Sigmoid colon (tissue), 7 donors: ENCODE data around the gene EEF1A1. TPM values are rescaled to one million over a fixed set of nuclear protein-coding genes. Genes with fewer than 3 reads are reported as not detected.
"Not testable (repeated sequence)": the region's sequence is repeated elsewhere in the genome, so short reads cannot be mapped to it uniquely, and the experiment has no call there.

Experiments used
- DNase-seq: peaks from one replicate; pipeline ENCODE4 v3.0.0-alpha.2; 2019
- H3K27ac ChIP-seq, 4 donors: fragments of 200-600 bp; sonication (generic); one replicate each; pipeline ENCODE4 v1.5.1; 2016 to 2019; ENCODE audit warnings: mild to moderate bottlenecking in 1 of 4
- H3K27me3 ChIP-seq, 3 donors: fragments of 200-600 bp; sonication (generic); one replicate each; pipeline ENCODE4 v1.5.1; 2019; ENCODE audit warnings: mild to moderate bottlenecking in 1 of 3
- H3K36me3 ChIP-seq, 4 donors: fragments of 200-600 bp; sonication (generic); one replicate each; pipeline ENCODE4 v1.5.1; 2016 to 2019
- H3K4me1 ChIP-seq, 4 donors: fragments of 200-600 bp; sonication (generic); one replicate each; pipeline ENCODE4 v1.5.1; 2017 to 2019
- H3K4me3 ChIP-seq, 4 donors: fragments of 200-600 bp; sonication (generic); one replicate each; pipeline ENCODE4 v1.5.1; 2017 to 2019; ENCODE audit warnings: mild to moderate bottlenecking in 2 of 4, moderate library complexity in 1 of 4
- H3K9me3 ChIP-seq, 4 donors: fragments of 200-600 bp in 3 of 4; sonication (generic) in 3 of 4; one replicate each; pipeline versions ENCODE4 v1.5.1 to v1.6.1; 2013 to 2019
- EP300 ChIP-seq, 4 donors: sonication (generic); formaldehyde crosslinking; IDR thresholded peaks; one replicate each; pipeline ENCODE4 v1.6.1; 2017; ENCODE audit warnings: antibody characterized with exemption in 4 of 4
- POLR2A ChIP-seq, 2 donors: fragments of 450-650 bp; IDR thresholded peaks; one replicate each; pipeline ENCODE4 v1.6.1; 2016; ENCODE audit warnings: antibody characterized with exemption in 2 of 2, mild to moderate bottlenecking in 2 of 2, moderate library complexity in 2 of 2
- POLR2AphosphoS5 ChIP-seq, 4 donors: sonication (generic); formaldehyde crosslinking; IDR thresholded peaks; one replicate each; pipeline ENCODE4 v1.6.1; 2017; ENCODE audit warnings: antibody characterized with exemption in 4 of 4
- WGBS, 2 donors: extraction: QIAGEN DNeasy Blood & Tissue Kit; methylation state at CpG; one replicate each; pipeline ENCODE4 v1.1.7; 2013; 5-methylcytosine and 5-hydroxymethylcytosine counted together
- intact Hi-C: fragments of 100-400 bp; cut with DNase I; formaldehyde crosslinking; loops from one replicate; pipeline ENCODE4 v1.15.1; 2023
- polyA plus RNA-seq, 3 donors: library from polyadenylated mRNA; stranded (reverse); fragments of 200-250 nt; gene quantifications; one replicate each; pipeline ENCODE4 v1.2.3, GENCODE V29; 2013
- total RNA-seq, 4 donors: library from RNA; depleted of rRNA; stranded (reverse); fragments of >200 nt; gene quantifications; one replicate each; pipeline ENCODE4 v1.1.0, GENCODE V29; 2016
- TF ChIP-seq, protein P1 (sequence below), 4 experiments: fragments of 450-650 bp in 3 of 4; fragments of 200-600 bp in 1 of 4; IDR thresholded peaks; one replicate each; pipeline ENCODE4 v1.5.1; 2016 to 2019; ENCODE audit warnings: antibody characterized with exemption in 4 of 4, mild to moderate bottlenecking in 3 of 4, moderate library complexity in 2 of 4
- donor health status: healthy with polysubstance abuse.
- donor health status: Bipolar disorder and iron deficiency.
- donor health status: healthy.

EEF1A1 gene
- total and polyA plus RNA-seq, 7 donors: 8,557 to 15,452 (median 11,827) TPM

DNA sequence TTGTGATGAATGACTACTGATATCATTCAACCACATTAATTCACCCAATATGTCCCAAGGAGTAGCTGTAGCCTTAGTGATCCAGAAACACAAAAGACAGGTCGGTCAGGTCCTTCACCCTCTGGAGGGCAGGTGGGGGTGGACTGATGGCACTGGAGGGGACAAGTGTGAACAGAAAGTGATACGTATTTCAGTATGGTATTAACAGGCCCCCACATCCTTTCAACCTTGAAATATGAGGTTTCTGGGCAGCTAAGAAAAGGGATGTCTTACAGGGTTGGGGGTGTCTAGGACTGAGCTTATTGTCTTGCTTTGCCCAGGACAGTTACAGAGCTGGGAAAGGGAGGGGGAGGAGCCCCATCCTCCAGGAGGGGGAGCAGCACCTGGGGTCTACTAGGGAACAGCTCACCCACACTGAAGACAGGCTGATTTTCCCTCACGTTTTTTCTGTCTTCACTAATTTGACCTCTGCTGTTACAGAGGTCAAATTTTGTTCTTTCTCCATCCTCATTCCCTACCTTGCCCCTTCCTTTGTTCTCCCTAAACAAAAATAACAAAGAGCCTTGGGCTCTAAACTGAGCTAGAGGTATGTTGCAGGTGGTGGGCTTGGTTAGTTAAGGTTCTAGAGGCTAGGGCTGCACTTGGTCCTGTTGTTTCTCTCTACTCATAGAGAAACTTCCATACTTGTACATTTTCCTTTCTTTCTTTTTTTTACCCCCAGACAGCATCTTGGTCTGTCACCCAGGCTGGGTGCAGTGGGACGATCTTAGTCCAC is 38.0 kb upstream of the EEF1A1 start:
- Histone ChIP-seq H3K27me3 (no peaks in the 10 kb centered on the region), H3K4me3 (no peak overlapping the region), H3K27ac (no peak overlapping the region), H3K9me3 (no peaks in the 10 kb centered on the region), H3K4me1 (peaks cover 0 to 6% (median 0%) of the 10 kb centered on the region in 4 donors), H3K36me3 (no peaks in the 10 kb centered on the region)
- WGBS, 2 donors: 82 to 86% methylated on average over 4 of the region's 4 CpGs
- DNase-seq: no peak
- intact Hi-C loops: no loop called here
- TF ChIP-seq POLR2AphosphoS5 (IDR thresholded peaks at IDR 0.05) (no peak), EP300 (IDR thresholded peaks at IDR 0.05) (no peak), POLR2A (IDR thresholded peaks at IDR 0.05) (no peak)
- TF ChIP-seq, protein P1, sequence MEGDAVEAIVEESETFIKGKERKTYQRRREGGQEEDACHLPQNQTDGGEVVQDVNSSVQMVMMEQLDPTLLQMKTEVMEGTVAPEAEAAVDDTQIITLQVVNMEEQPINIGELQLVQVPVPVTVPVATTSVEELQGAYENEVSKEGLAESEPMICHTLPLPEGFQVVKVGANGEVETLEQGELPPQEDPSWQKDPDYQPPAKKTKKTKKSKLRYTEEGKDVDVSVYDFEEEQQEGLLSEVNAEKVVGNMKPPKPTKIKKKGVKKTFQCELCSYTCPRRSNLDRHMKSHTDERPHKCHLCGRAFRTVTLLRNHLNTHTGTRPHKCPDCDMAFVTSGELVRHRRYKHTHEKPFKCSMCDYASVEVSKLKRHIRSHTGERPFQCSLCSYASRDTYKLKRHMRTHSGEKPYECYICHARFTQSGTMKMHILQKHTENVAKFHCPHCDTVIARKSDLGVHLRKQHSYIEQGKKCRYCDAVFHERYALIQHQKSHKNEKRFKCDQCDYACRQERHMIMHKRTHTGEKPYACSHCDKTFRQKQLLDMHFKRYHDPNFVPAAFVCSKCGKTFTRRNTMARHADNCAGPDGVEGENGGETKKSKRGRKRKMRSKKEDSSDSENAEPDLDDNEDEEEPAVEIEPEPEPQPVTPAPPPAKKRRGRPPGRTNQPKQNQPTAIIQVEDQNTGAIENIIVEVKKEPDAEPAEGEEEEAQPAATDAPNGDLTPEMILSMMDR (IDR thresholded peaks at IDR 0.05): no peak

DNA sequence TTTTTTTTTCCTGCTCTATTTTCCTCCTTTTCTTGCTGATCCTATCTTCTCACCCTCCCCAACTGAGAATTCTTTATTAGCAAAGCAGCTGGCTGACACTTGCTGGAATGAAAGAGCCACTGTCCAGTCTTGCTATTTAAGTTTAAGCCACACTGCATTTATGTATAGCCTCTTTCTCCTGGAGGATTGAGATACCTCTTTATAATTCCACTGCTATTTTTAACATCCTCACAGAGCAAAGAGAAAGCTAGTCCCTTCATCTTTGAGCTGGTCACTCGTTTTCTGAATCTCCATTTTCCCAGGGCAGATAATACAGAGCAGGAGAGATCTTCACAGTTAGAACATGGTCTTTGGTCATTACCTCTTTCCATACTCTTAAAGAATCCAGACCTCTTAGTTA is 36.0 kb upstream of the EEF1A1 start:
- intact Hi-C loops: no loop called here
- H3K4me3 ChIP-seq: no peak overlapping the region
- peaks cover 0 to 6% (median 0%) of the 10 kb centered on the region in 4 donors for H3K4me1 ChIP-seq
- H3K36me3 ChIP-seq: no peaks in the 10 kb centered on the region
- H3K27me3 ChIP-seq: no peaks in the 10 kb centered on the region
- H3K9me3 ChIP-seq: no peaks in the 10 kb centered on the region
- H3K27ac ChIP-seq: no peak overlapping the region
- TF ChIP-seq, protein P1 (IDR thresholded peaks at IDR 0.05): no peak
- no peak for TF ChIP-seq POLR2AphosphoS5 (IDR thresholded peaks at IDR 0.05)
- no peak for TF ChIP-seq POLR2A (IDR thresholded peaks at IDR 0.05)
- no peak for TF ChIP-seq EP300 (IDR thresholded peaks at IDR 0.05)
- 62 to 70% methylated on average over 1 of the region's 1 CpG for WGBS, 2 donors
- no peak for DNase-seq

DNA sequence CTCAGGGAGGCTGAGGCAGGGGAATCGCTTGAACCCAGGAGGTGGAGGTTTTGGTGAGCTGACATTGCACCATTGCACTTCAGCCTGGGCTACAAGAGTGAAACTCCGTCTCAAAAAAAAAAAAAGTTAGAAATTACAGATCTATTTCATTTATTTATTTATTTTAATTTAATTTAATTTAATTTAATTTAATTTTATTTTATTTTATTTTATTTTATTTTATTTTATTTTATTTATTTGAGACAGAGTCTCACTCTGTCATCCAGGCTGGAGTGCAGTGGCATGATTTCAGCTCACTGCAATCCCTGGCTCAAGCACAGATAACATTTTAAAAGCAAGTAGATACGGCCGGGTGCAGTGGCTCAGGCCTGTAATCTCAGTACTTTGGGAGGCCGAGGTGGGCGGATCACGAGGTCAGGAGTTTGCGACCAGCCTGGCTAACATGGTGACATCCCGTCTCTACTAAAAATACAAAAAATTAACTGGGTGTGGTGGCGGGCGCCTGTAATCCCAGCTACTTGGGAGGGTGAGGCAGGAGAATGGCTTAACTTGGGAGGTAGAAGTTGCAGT is 34.6 kb upstream of the EEF1A1 start:
- H3K9me3 ChIP-seq, intact Hi-C loops, H3K4me3 ChIP-seq, DNase-seq, H3K27ac ChIP-seq, H3K27me3 ChIP-seq, H3K36me3 ChIP-seq, H3K4me1 ChIP-seq: not testable (repeated sequence)
- 96% methylated on average over 11 of the region's 11 CpGs for WGBS, 2 donors

DNA sequence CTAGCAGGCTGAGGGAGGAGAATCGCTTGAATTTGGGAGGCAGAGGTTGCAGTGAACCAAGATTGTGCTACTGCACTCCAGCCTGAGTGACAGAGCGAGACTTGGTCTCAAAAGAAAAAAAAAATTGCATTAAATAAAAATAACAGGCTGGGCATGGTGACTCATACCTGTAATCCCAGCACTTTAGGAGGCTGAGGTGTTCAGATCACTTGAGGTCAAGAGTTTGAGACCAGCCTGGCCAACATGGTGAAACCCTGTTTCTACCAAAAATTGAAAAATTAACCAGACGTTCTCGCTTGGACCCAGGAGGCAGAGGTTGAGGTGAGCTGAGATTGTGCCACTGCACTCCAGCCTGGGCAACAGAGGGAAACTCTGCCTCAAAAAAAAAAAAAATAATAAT is 30.3 kb upstream of the EEF1A1 start:
- WGBS, 2 donors: 93 to 95% methylated on average over 4 of the region's 4 CpGs
- H3K4me3 ChIP-seq, H3K9me3 ChIP-seq, DNase-seq, intact Hi-C loops, H3K4me1 ChIP-seq, H3K27ac ChIP-seq, H3K27me3 ChIP-seq, H3K36me3 ChIP-seq: not testable (repeated sequence)

DNA sequence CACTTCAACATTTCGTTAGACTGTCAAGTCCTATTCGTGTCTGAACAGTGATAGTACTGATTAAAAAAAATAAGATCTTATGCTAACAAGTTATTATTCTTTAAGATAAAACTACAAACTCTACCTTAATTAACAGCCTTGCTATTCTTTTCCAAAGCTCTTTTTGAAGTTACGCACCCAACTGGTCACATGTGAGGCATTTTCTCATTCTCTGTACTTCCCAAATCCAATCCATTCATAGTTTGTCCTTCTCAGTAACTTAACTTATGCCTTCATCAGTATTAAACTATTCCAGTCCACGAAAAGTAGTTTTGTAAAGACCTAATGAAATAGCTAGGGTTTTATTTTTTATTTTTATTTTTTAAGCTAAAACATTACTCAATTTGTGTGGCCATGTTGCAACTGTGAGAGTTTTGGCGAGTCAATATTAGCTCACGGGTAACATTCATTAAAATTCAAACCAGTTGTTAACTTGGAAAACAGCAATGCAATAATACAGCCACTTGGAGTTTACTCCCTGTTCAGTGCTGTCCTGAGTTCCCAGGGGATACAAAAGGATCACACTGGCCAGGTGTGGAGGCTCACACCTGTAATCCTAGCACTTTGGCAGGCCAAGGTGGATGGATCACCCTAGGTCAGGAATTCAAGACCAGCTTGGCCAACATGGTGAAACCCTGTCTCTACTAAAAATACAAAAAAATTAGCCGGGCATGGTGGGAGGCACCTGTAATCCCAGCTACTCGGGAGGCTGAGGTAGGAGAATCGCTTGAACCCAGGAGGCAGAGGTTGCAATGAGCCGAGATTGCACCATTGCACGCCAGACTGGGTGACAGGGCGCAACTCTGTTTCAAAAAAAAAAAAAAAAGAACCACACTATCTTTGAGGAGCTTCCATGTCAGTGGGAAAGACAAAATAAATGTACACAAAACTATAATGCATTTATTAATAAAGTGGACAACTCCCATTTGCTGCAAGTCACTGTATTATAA is 27.9 kb upstream of the EEF1A1 start:
- H3K27me3 ChIP-seq: no peaks in the 10 kb centered on the region
- H3K4me3 ChIP-seq: no peak overlapping the region
- no peak overlapping the region for H3K27ac ChIP-seq
- no peak for TF ChIP-seq POLR2AphosphoS5 (IDR thresholded peaks at IDR 0.05)
- TF ChIP-seq POLR2A (IDR thresholded peaks at IDR 0.05): no peak
- TF ChIP-seq, protein P1 (IDR thresholded peaks at IDR 0.05): no peak
- no peak for TF ChIP-seq EP300 (IDR thresholded peaks at IDR 0.05)
- intact Hi-C loops: no loop called here
- H3K4me1 ChIP-seq: peaks cover 0 to 6% (median 2%) of the 10 kb centered on the region in 4 donors
- H3K36me3 ChIP-seq: no peaks in the 10 kb centered on the region
- H3K9me3 ChIP-seq: no peaks in the 10 kb centered on the region
- 87 to 95% methylated on average over 12 of the region's 12 CpGs for WGBS, 2 donors
- no peak for DNase-seq
